Hematopoietic multipotent progenitor cell treated with erythropoietin and hydrocortisone succinate and interleukin-3 and kit ligand, for 8 days (in vitro differentiated cells): ENCODE results near the gene TMEM18.

ENCODE experiments used
- DNase-seq: peaks from one replicate; pipeline ENCODE4 v3.0.0-alpha.2; 2015

Gene TMEM18

DNA sequence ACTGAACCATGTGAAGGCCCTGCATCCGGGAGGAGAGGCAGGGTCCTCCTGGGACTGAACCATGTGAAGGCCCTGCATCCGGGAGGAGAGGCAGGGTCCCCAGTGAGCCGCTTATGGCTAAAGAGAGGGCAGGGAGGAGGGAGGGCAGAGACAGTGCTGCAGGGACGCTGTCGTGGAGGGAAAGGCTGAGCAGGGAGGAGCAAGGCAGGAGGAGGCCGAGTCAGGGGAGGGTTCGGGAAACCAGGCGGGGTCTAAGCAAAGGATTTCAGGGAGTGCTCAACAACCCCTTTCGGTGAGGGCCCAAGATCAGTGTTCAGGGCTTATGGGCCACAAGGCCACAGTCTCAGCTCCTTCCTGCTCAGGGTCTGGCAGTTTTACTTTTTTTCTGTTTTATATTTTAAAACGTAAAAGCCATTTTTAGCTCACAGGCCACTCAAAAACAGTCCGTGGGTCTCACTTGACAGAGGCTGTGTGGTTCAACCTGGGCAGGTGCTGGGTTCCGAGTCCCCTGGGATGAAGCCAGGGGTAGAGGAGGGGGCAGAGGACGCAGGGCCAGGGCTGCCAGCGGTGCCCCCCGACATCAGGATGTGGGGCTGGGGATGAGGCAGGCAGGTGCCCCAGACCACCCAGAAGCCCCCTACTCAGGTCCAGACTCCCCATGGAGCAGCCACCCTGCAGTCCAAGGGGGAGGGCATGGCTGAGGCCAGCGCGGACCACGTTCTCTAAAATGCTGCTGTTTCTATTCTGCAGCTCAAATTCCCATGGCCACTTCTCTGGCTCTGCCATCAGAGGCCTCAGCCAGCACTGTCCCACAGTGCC is 5.2 kb downstream of the TMEM18 start:
- DNase-seq: no peak

DNA sequence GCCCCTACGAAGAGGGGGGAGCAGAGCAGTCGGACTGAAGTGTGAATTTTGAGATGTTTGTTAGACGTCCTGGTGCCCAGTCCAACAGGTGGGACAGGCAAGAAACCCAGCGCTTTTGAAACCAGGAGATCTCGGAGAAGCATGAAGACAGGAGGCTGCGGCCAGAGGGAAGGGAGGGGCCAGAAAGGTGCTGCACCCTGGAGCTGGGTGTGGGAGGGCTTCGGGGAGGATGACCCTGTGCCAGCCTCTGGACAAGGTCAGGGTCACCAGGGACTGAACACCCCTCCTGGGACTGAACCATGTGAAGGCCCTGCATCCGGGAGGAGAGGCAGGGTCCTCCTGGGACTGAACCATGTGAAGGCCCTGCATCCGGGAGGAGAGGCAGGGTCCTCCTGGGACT is 6.1 kb downstream of the TMEM18 start:
- DNase-seq: no peak

DNA sequence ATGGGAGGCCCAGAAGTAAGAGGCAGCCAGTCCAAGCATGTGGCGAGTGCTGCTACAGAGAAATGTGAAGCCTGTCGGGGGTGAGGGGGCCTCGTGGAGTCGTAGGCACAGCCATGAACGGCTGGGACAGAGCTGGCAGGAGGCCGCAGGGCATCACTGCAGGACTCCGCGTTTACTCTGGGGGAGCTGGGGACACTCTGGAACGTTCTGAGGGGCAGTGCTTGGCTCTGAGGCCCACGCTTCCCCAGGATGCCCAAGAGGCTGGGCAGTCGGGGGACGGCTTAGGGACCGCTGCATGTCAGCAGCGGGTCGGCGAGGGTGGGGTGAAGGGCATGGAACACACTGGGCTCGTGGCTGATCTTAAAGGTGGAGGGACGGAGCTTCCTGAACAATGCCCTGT is 6.6 kb downstream of the TMEM18 start:
- no peak for DNase-seq

DNA sequence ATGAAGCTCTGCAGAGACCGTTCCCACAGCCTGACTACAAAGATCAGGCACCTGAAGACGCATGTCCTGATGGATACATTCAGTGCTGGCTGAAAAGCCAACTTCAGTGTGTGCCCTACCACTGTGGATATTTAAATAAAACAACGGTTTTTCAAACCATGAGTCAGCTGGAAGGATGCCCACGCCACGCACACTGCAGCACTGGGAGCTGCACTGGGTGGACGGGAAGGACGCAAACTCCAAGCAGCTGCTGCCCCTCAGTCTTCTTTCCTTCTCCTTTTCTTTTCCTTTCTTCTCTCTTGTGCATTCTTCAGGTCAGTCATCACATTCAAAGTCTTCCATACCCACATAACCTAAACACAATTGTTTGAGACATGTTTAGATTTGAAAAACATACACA is 7.9 kb downstream of the TMEM18 start:
- DNase-seq: no peak

DNA sequence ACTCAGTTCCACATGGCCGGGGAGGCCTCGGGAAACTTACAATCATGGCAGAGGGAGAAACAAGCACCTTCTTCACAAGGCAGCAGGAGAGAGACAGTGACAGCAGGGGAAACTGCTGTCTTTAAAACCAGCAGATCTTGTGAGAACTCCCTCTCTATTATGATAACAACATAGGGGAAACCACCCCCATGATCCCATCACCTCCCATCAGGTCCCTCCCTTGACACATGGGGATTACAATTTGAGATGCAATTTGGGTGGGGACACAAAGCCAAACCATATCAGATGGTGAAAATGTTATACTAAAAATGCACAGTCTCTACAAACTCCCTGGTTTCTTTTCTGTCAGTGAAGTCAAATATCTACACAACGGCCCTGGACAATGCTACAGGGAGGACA is 9.2 kb downstream of the TMEM18 start:
- peak; percentile 18 for DNase-seq

DNA sequence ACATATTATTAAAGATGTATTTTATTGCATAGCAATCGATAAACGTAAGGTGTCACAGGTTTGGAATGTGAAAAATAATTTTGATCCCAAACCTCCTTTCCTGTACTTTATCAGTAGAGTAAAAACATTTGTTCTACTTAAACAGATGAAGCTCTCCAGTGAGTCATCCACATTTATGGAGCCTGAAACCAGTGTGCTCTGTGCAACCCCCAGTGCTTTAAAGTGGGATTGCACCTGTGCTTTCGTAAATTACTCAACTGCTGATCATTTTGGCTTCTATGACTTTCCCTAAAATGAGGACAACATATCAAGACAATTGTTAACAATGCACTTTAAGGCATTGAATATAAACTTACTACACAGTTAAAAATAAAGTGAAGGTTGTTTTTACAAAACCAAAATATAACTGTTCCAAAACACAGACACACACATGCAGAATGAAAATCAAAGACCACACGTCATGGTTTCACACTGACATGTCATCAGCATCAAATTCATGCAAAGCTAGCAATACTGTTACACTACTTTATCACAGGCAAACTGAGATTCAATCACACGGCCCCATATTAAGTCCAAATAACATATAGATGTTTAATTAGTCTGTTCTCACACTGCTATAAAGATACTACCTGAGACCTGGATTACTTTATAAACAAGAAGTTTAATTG is 9.7 kb downstream of the TMEM18 start:
- peak; percentile 58 for DNase-seq

DNA sequence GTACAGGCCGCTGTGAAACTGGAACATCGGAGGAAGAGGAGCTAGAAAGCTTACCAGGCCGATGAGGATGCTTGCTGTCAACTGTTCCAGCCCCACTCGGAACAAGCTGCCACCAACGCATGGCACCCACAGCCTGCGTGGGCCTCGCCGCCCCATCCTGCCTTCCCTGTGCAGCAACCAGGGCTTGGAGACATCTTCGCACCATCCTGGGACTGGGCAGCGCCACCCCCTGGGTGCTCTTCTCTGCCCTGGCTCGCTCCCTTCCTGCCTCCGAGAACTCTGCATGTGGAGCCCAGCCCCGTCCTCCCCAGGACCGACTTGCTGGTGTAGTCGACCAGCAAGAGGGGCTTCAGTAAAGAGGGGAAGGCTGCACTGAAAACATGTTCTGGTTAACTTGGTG is 10.8 kb downstream of the TMEM18 start:
- no peak for DNase-seq

DNA sequence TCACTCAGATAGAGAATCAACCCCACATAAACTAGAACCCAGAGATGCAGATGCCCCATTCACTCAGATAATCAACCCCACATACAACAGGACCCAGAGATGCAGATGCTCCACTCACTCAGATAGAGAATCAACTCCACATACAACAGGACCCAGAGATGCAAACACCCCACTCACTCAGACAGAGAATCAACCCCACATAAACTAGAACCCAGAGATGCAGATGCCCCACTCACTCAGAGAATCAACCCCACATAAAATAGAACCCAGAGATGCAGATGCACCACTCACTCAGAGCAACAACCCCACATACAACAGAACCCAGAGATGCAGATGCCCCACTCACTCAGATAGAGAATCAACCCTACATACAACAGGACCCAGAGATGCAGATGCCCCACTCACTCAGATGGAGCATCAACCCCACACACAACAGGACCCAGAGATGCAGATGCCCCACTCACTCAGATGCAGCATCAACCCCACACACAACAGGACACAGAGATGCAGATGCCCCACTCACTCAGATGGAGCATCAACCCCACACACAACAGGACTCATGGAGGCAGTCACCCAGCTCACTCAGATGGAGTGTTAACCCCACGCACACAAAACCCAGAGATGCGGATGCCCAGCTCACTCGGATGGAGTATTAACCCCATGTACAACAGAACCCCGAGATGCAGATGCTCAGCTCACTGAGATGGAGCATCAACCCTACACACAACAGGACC is 11.7 kb downstream of the TMEM18 start:
- no peak for DNase-seq

DNA sequence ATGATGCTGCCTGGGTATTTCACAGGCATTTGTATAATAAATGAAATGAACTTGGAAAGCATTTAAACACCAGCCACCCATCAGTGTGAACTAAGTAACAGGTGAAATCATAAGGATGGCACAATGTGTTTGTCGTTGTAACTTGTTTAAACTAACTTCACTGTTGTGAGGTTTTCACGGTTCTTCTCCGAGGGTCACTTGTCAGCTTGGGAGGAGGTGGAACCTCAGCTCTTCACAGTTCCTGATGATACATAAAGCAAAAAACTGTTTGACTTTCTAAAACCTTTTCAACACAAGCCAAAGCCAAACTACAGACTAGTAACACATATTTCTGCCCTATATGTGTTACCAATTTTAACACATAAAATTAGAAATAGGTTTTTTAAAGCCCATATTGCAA is 13.1 kb downstream of the TMEM18 start:
- DNase-seq: no peak

DNA sequence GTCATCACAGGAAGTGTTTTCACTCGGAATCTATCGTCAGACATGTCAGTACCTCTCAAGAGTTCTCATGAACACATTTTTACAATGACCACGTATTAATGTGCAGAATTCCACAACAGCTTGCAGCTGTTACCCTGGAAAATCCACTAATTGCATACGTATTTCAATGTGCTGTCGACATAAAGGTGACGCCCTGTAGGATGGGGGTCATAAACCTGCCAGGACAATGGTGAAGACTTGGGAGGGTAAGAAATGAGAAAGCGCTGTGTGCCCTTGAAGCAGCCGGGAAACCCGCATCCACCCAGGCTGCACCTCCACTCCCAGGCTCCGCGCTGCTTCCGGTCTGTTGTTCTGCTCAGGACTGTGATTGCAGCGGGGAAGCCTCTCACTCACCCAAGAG is 14.0 kb downstream of the TMEM18 start:
- no peak for DNase-seq

DNA sequence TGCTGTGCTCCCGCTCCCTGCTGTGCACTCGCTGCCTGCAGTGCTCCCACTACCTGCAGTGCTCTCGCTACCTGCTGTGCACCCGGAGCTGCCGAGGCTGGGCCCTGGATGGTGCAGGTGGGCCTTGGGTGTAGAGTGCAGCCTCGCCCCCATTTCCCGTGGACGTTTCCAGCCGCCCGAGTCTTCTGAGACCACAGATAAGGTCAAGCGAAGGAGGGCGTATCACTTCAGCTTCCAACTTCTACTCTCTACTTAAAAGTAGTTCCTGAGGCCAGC is 15.9 kb downstream of the TMEM18 start:
- no peak for DNase-seq

DNA sequence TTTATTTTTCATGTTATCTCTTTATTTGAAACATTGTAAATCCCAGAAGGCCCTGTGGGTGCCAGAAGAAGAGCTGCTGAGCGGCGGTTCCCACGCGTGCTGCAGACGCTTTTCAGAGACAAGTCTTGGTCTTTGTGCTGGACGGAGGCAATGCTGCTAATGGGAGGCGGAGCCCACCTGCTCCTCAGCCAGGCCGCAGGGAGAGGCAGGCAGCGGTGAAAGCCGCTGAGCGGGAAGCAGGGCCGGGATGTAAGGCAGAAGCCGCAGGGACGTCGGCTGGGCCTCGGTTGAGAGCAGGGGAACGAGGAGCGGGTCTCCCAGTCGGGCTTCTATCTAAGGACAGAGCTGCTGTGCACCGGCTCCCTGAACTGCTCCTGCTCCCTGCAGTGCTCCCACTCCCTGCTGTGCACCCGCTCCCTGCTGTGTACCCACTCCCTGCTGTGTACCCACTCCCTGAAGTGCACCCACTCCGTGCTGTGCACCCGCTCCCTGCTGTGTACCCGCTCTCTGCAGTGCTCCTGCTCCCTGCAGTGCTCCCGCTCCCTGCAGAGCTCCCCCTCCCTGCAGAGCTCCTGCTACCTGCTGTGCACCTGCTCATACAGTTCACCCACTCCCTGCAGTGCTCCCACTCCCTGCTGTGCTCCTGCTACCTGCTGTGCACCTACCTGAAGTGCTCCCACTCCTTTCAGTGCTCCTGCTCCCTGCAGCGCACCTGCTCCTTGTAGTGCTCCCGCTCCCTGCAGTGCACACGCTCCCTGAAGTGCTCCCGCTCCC is 16.4 kb downstream of the TMEM18 start:
- DNase-seq: no peak

DNA sequence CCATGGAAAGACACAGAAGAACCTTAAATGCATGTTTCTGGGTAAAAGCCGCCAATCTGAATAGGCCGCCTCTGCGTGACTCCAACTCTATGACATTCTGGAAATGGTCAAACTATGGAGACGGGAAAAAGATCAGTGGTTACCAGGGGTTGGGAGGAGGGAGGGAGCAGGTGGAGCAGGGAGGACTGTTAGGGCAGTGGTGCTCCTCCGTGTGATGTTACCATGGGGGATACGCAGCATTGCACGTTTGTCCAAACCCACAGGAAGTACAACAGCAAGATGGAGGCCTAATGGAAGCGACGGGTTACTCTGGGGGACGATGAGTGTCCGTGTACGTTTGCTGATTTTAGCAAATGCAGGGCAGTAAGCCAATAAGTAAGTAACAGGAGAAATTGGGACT is 17.2 kb downstream of the TMEM18 start:
- DNase-seq: no peak

DNA sequence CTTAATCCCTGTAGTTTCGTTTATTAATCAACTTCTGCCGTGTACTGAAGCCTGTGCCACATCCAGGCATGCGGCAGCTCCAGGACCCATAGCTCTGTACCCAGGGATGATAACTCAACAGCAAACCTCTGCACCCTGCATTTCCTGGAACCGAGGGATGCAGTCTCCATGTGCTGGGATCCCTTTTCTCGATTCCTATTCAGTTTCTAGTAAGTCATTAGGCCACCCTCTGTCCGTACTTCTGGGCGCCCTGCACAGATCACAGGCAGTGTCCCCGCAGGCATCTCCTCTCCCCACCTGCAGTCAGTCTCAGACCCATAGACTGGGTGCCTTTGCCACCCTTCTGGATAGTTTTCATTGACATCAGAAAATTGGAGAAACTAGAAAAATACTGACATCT is 18.8 kb downstream of the TMEM18 start:
- DNase-seq: no peak

DNA sequence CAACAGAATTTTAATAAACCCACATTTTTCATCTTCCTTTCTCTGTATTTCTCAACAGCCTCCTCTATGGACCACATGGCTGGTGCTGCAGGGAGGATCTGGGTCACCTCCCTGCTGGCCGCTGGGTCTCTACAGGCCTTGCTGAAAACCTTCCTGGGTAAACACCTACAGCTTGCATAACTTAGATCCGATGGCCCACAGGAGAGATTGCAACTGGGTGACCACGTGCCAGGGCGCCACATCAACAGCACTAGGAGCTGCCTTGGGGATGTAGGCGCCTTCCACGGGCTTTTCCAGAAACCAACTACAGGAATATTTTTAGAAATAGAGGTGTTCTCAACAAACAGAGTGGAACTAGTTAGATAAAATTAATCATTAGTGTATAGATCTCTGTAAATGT is 19.4 kb downstream of the TMEM18 start:
- DNase-seq: no peak

DNA sequence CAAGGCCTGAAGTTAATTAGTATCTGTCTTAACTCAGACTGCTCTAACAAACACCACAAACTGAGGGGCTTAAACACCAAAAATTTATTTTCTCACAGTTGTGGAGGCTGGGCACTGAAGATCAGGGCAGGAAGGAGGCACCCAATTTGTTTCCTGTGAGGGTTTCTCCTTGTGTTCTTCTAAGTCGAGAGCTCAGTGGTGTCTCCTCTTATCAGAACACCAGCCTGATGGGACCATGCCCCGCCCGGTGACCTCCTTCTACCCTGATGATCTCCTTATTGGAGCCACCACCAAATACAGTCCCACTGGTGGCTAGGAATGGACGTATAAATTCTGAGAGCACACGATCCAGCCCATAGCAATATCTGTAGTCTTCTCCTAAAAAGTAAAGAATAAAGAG is 20.5 kb downstream of the TMEM18 start:
- peak; percentile 78 for DNase-seq

DNA sequence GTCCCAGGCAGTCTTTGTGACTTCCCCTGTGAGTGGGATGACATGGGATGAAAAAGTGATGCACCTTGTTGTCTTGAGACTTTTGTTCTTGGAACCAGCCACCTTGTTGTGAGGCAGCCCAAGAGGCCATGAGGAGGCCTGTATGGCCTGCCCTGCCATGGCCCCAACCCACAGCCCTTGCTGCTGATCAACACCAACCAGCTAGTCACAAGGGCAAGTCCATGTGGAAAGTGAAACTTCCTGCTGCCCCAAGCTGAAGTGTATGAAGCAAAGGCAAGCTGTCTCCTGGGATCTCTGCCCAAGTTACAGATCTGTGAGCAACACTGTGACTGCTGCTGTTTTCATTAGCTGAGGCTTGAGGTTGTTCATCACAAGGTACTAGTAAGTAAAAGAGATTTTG is 21.6 kb downstream of the TMEM18 start:
- DNase-seq: no peak

DNA sequence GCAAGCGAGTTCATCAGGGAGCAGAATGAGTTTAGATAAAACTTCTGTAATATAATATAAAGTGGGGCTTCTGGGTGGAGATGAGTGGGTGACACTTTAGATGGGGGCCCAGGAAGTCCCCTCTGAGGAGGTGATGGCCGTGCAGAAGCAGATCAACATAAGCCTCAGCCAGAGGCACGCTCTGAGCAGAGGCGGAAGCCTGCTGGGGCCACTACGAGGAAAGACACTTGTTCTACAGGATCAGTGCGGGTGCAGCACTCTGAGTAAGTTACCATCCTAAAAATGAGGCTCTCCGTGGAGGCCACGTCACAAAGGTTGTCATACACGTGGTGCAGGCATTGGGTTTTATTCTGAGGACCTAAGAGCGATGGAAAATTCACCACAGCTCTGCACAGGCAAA is 22.3 kb downstream of the TMEM18 start:
- DNase-seq: no peak

DNA sequence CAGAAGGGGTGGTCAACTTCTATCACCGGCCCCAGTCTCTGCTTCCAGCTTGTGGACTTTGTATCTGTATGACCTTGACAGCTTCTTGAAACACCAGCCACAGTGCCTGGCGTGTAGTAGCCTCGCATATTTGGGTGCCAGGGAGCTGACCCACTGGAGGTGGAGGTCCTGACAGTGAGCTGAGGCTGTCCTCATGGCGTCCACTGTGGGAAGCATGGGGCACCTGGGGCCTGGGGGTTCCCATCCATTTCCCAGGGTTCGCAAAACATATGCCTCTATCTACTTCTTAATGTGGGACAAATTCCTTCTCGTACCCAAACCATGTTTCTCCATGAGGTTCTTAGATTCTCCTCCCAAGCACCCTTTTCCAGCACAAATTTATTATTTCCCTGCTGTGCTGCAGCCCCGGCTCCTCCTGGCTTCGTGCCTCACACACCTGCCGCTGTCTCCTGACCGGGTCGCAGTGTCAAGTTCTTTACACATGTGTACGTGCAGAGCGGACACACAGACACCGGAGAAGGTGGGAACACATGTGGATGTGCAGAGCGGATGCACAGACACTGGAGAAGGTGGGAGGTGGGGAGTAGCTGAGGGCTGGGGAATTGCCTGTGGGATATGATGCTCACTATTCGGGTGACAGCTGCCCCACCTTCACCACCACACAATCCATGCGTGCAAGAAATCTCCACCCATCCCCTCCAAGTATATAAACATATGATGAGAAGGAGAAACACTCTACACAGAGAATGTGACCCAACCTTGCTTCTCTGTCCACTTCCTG is 23.4 kb downstream of the TMEM18 start:
- DNase-seq: no peak

DNA sequence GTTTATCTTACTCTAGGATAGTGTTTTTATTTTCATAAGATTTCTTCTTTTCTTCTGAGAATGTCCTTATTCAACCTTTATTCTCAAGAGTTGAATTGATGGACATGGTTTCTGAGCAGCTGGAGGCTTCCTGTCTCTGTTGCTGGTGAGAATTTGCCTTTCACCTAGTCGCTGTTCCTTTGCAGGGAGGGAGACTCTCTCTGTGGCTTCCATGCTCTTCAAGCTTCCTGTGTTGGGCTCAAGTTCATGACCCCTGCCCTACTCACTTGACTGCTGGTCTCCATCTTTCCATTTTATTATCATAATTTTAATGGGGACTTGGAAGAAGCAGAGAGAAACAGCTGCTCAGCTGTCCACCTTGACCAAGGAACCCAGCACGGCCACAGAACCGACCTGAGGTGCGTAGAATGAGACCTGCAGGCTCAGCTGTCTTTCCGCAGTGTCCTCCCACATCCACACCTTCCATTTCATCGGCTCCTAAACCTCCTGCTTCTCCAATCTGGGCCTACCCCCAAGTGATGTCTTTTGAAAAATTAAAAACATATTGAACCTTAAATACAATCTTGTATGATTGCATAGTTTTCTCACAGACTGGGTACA is 24.2 kb downstream of the TMEM18 start:
- no peak for DNase-seq

DNA sequence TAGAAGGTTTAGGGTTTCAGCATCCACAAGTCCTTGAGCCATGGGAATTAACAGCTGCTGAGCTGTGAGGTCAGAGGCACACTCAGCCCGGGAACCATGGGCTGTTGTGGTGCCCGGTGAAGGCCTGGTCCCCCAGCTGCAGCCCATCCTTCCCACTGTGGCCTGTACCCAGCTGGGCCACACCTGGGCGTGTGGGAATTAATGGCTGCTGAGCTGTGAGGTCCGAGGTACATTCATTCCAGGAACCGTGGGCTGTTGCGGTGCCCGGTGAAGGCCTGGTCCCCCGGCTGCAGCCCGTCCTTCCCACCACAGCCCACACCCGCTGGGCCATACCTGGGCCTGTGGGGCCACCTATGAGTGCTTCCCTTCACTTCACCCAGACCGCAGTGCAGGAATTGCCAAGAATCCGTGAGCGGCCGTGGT is 25.2 kb downstream of the TMEM18 start:
- DNase-seq: no peak
